Measurements from ENCODE around the gene RITA1. TPM values are rescaled to one million over a fixed set of nuclear protein-coding genes. Genes with fewer than 3 reads are reported as not detected.

The RITA1 gene
- total and polyA plus RNA-seq, 2 of the 4 experiments (the other 2 are of a cell fraction) = 14.2 to 14.7 TPM

DNA sequence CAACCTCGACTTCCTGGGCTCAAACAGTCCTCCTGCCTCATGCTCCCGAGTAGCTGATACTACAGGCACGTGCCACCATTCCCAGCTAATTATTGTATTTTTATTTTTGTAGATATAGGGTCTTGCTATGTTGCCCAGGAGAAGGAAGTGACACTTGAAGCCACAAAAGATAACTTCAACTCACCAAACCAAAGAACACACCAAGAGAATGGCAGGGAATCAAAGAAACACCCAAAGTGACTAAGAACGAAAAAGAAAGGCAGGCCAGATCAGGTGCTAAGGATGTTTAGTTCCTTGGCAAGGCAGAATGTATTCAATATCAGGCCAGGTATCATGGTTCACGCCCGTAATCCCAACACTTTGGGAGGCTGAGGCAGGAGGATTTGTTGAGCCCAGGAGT, 25.6 kb downstream of the RITA1 start:
- Histone ChIP-seq H3K4me2 (ENCODE audit: low read depth, low read length) (no peak overlapping the region), H3K9me3 (ENCODE audit: control insufficient read depth, insufficient read depth, low read length) (no peaks in the 10 kb centered on the region), H2BK120ac (ENCODE audit: low read depth, low read length) (no peak overlapping the region), H3K4me3 (ENCODE audit: insufficient read depth, low read depth, low read length) (no peak overlapping the region), H4K5ac (ENCODE audit: low read depth, low read length) (no peak overlapping the region), H3K14ac (replicated peaks; ENCODE audit: low read depth, low read length) (no peak overlapping the region), H3K18ac (ENCODE audit: low read depth, low read length) (no peak overlapping the region), H2AK5ac (ENCODE audit: low read depth, low read length) (no peak overlapping the region), H2BK15ac (ENCODE audit: low read depth, low read length) (no peak overlapping the region), H3K9me1 (ENCODE audit: insufficient read depth, low read length) (peaks cover 11% of the 10 kb centered on the region; the same call in 1 of the 2 replicates), H3K27me3 (ENCODE audit: control insufficient read depth, insufficient read depth, low read length) (no peaks in the 10 kb centered on the region), H3K23ac (ENCODE audit: low read depth, low read length) (no peak overlapping the region), H4K20me1 (ENCODE audit: insufficient read depth, low read length) (0 out of 2 replicates have a peak, but pooled peaks cover 3% of the 10 kb centered on the region), H3K56ac (ENCODE audit: extremely low read depth, insufficient read depth, low read length) (no peak overlapping the region), H2BK20ac (ENCODE audit: low read depth, low read length) (no peak overlapping the region; the same call in 1 of the 2 replicates), H4K91ac (ENCODE audit: insufficient read depth, low read depth, low read length) (no peak overlapping the region), H2AK9ac (replicated peaks; ENCODE audit: low read depth, low read length, poor library complexity) (no peak overlapping the region), H2BK5ac (ENCODE audit: low read depth, low read length, poor library complexity, severe bottlenecking) (no peak overlapping the region), H3K79me1 (ENCODE audit: low read depth in 1 of 2, low read length in 2 of 2) (no peaks in the 10 kb centered on the region), H4K8ac (ENCODE audit: low read depth in 2 of 2, low read length in 2 of 2) (no peak overlapping the region), H3K9ac (ENCODE audit: low read depth, low read length) (no peak overlapping the region), H3K4ac (ENCODE audit: low read depth, low read length) (no peak overlapping the region), H3K27ac (ENCODE audit: insufficient read depth, low read length) (no peak overlapping the region), H3K36me3 (ENCODE audit: control insufficient read depth, insufficient read depth, low read length) (no peaks in the 10 kb centered on the region), H3K4me1 (ENCODE audit: control insufficient read depth, insufficient read depth, low read length) (peaks cover 8% of the 10 kb centered on the region), H2AFZ (replicated peaks; ENCODE audit: low read length, poor library complexity) (no peak overlapping the region)
- DNase-seq = no peak
- dilution Hi-C loops (cut with HindIII; ENCODE audit: low sequenced_read_pairs, unreplicated experiment) = no loop called here
- BruUV-seq (replicated peaks) = no TSS peak
- intact Hi-C loops (cut with micrococcal nuclease) = no loop called here
- in situ Hi-C loops (cut with MboI; ENCODE audit: low sequenced_read_pairs) = no loop called here
- no CpG with 5 or more reads among the region's 6 CpGs for whole genome bisulfite sequencing, 2 experiments (ENCODE audit: extremely low coverage in 2 of 2, insufficient read length in 1 of 2)
- TF ChIP-seq, protein P1, sequence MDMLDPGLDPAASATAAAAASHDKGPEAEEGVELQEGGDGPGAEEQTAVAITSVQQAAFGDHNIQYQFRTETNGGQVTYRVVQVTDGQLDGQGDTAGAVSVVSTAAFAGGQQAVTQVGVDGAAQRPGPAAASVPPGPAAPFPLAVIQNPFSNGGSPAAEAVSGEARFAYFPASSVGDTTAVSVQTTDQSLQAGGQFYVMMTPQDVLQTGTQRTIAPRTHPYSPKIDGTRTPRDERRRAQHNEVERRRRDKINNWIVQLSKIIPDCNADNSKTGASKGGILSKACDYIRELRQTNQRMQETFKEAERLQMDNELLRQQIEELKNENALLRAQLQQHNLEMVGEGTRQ (IDR thresholded peaks at IDR 0.05; ENCODE audit: low read depth, low read length) = no peak
- TF ChIP-seq MAZ (IDR thresholded peaks at IDR 0.05; ENCODE audit: borderline replicate concordance, low read depth, low read length) = no peak
- no peak for TF ChIP-seq RFX5 (IDR thresholded peaks at IDR 0.05; ENCODE audit: low read depth, low read length)
- TF ChIP-seq CEBPB (IDR thresholded peaks at IDR 0.05; ENCODE audit: low read depth, low read length) = no peak
- TF ChIP-seq SMC3 (IDR thresholded peaks at IDR 0.05; ENCODE audit: low read depth, low read length) = no peak
- TF ChIP-seq, protein P2, sequence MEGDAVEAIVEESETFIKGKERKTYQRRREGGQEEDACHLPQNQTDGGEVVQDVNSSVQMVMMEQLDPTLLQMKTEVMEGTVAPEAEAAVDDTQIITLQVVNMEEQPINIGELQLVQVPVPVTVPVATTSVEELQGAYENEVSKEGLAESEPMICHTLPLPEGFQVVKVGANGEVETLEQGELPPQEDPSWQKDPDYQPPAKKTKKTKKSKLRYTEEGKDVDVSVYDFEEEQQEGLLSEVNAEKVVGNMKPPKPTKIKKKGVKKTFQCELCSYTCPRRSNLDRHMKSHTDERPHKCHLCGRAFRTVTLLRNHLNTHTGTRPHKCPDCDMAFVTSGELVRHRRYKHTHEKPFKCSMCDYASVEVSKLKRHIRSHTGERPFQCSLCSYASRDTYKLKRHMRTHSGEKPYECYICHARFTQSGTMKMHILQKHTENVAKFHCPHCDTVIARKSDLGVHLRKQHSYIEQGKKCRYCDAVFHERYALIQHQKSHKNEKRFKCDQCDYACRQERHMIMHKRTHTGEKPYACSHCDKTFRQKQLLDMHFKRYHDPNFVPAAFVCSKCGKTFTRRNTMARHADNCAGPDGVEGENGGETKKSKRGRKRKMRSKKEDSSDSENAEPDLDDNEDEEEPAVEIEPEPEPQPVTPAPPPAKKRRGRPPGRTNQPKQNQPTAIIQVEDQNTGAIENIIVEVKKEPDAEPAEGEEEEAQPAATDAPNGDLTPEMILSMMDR (conservative IDR thresholded peaks at IDR 0.05; ENCODE audit: low read depth, low read length) = no peak
- ChIA-PET POLR2A (ENCODE audit: unreplicated experiment) (no interaction called here), CTCF (no interaction called here)
- ATAC-seq (ENCODE audit: low read depth) = no peak

Data from IMR-90 (cell line).